Astrocyte of the spinal cord (primary cell): ENCODE results near the gene MIA3.

ENCODE experiments used
- DNase-seq: peaks from one replicate; pipeline ENCODE4 v3.0.0; 2011; ENCODE audit warnings: low read depth, low spot score
- H3K4me3 ChIP-seq: 2 replicates; pipeline ENCODE4 v1.5.1; 2011; ENCODE audit warnings: low read depth, mild to moderate bottlenecking, low read length, moderate library complexity
- CTCF ChIP-seq: IDR thresholded peaks from 2 replicates; pipeline ENCODE4 v1.5.1; 2012; ENCODE audit warnings: low read depth, mild to moderate bottlenecking, low read length, inconsistent platforms
- in situ Hi-C: cut with HindIII; loops from 2 replicates; pipeline ENCODE4 v1.10.0; 2017; ENCODE audit warnings: low sequenced_read_pairs

Gene MIA3

DNA sequence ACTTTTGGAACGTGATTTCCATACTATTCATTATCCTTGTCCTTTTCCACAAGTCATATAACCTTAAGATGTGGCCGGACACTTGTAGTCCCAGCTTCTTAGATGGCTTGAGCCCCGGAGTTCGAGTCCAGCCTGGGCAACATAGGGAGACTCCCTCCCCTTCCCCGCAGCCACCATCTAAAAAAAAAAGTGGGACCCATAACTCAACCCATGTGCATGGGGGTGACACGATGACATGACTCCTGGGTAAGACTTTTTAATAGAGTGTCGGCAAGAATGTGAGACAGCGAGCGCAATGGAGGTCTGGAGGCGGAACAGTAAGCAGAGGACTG, 25.7 kb downstream of the MIA3 start:
- no peak for DNase-seq
- peak overlapping the region; percentile 93 for H3K4me3 ChIP-seq
- in situ Hi-C loops = no loop called here
- no peak for TF ChIP-seq CTCF

DNA sequence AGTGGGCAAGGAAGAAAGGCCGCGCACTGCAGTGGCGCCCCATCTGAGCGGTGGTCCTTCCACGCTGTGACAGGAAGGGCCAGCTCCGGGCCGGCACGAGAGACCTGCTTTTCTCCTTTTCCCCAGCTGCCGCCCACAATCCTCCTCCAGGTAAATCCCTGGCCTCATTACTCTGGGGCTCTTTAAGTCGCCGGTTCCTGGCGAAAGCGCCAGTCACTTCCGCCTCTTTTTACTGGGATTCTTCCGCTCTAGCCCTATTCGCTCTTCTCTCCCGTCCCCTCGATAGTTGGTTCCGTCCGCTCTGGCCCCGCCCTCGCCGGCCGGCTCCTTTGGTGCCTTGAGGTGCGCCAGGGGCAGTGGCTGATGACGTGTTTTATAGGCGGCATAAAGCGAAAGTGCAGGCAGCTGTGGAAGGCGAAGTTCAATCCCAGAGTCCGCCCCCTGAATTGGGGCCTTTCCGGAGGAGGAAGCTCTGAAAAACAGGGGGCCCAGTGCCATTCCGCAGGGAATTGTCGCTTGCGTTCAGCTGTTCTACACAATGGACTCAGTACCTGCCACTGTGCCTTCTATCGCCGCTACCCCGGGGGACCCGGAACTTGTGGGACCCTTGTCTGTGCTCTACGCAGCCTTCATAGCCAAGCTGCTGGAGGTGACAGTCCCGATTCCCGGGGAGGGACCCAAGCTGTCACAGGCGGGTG, 26.2 kb downstream of the MIA3 start:
- peak overlapping the region; percentile 93 for H3K4me3 ChIP-seq
- peak; percentile 99 for DNase-seq
- in situ Hi-C loops = no loop called here
- no peak for TF ChIP-seq CTCF

DNA sequence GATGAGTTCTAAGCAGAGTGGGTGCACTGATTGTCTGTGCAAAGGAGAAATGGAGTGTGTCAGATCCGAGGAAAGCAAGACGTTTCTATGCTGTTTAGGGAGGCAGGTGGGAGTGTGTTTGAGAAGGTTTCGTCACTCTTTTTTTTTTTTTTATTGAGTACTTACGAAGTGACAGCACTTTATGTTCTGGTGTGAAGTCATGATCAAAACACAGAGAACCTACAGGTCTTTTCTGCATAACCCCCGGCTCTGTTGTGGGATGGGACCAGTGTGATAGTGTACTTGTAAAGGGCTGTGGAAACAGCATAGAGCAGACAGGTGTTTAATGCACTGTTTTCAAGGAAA, 26.7 kb downstream of the MIA3 start:
- peak overlapping the region; percentile 93 for H3K4me3 ChIP-seq
- TF ChIP-seq CTCF = no peak
- no peak for DNase-seq
- in situ Hi-C loops = no loop called here

GRCh38 chr1:222652676-222653075, 34.8 kb downstream of the MIA3 start:
- no peak for TF ChIP-seq CTCF
- no peak for DNase-seq
- H3K4me3 ChIP-seq = no peak overlapping the region
- in situ Hi-C loops = no loop called here

GRCh38 chr1:222653178-222653827, 35.4 kb downstream of the MIA3 start:
- no peak for TF ChIP-seq CTCF
- DNase-seq = no peak
- H3K4me3 ChIP-seq = no peak overlapping the region
- in situ Hi-C loops = no loop called here

DNA sequence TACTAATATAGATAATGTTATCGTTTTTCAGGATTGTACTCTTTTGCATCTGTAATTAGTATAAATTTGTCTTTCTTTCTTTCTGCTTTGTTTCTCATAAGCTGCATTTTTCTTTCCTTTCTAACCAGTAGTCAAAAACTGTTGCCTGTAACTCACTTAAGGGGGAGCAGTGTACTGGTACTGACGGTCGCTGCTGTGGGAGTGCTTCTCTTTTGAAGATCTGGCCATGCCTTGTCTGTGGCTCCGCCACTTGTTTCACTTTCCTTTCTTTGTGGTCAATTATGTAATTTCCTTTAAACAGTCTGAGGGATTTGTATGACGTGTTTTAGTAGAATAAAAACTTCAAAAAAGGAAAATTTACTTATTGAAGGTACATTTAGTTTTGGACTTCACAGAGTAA, 37.0 kb downstream of the MIA3 start:
- no peak overlapping the region for H3K4me3 ChIP-seq
- DNase-seq = peak; percentile 9
- in situ Hi-C loops = no loop called here
- no peak for TF ChIP-seq CTCF
